ENCODE measurements around the gene IRX4.

- TF ChIP-seq FOXK2 (conservative IDR thresholded peaks at IDR 0.05 in 1 of 2, IDR thresholded peaks at IDR 0.05 in 1 of 2; ENCODE audit: low read depth in 2 of 2): no peak
- no peak for TF ChIP-seq FIP1L1 (IDR thresholded peaks at IDR 0.05; ENCODE audit: low read depth, low read length, poor library complexity, severe bottlenecking)
- no peak for TF ChIP-seq PRPF4 (IDR thresholded peaks at IDR 0.05; ENCODE audit: insufficient read depth, low read depth, low read length, poor library complexity, severe bottlenecking)
- TF ChIP-seq WHSC1 (IDR thresholded peaks at IDR 0.05; ENCODE audit: low read length): no peak
- TF ChIP-seq, protein P1, sequence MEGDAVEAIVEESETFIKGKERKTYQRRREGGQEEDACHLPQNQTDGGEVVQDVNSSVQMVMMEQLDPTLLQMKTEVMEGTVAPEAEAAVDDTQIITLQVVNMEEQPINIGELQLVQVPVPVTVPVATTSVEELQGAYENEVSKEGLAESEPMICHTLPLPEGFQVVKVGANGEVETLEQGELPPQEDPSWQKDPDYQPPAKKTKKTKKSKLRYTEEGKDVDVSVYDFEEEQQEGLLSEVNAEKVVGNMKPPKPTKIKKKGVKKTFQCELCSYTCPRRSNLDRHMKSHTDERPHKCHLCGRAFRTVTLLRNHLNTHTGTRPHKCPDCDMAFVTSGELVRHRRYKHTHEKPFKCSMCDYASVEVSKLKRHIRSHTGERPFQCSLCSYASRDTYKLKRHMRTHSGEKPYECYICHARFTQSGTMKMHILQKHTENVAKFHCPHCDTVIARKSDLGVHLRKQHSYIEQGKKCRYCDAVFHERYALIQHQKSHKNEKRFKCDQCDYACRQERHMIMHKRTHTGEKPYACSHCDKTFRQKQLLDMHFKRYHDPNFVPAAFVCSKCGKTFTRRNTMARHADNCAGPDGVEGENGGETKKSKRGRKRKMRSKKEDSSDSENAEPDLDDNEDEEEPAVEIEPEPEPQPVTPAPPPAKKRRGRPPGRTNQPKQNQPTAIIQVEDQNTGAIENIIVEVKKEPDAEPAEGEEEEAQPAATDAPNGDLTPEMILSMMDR (IDR thresholded peaks at IDR 0.05 in 2 of 3, conservative IDR thresholded peaks at IDR 0.05 in 1 of 3; ENCODE audit: insufficient read depth in 2 of 3, low read depth in 1 of 3, low read length in 3 of 3): no peak
- TF ChIP-seq CHD4 (IDR thresholded peaks at IDR 0.05; ENCODE audit: insufficient read depth, insufficient replicate concordance, low read depth, low read length, poor library complexity, severe bottlenecking): no peak
- no peak for TF ChIP-seq KLF16 (IDR thresholded peaks at IDR 0.05)
- TF ChIP-seq ZBTB7A (IDR thresholded peaks at IDR 0.05; ENCODE audit: borderline replicate concordance, control insufficient read depth, low read depth, low read length): no peak
- TF ChIP-seq EP300 (IDR thresholded peaks at IDR 0.05; ENCODE audit: low read length): no peak
- TF ChIP-seq MAFG (tag; conservative IDR thresholded peaks at IDR 0.05): no peak
- TF ChIP-seq MXI1 (IDR thresholded peaks at IDR 0.05; ENCODE audit: low read depth, low read length): no peak
- TF ChIP-seq, protein P2, sequence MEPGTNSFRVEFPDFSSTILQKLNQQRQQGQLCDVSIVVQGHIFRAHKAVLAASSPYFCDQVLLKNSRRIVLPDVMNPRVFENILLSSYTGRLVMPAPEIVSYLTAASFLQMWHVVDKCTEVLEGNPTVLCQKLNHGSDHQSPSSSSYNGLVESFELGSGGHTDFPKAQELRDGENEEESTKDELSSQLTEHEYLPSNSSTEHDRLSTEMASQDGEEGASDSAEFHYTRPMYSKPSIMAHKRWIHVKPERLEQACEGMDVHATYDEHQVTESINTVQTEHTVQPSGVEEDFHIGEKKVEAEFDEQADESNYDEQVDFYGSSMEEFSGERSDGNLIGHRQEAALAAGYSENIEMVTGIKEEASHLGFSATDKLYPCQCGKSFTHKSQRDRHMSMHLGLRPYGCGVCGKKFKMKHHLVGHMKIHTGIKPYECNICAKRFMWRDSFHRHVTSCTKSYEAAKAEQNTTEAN (CRISPR knock-in tag; IDR thresholded peaks at IDR 0.05): no peak
- TF ChIP-seq ZNF134 (CRISPR knock-in tag; conservative IDR thresholded peaks at IDR 0.05): no peak
These were observed 11.0 kb upstream of the IRX4 start for GRCh38 chr5:1893754-1894153.

Measured in K562 (cell line).